ENCODE measurements around the gene HLA-F.

- TF ChIP-seq CTCF (conservative IDR thresholded peaks at IDR 0.05) (no peak), EZH2 (IDR thresholded peaks at IDR 0.05; ENCODE audit: low read depth) (no peak)
Observed at GRCh38 chr6:29760328-29760727, 37.1 kb downstream of the HLA-F start.
